Measurements from ENCODE around the gene OR2V2. TPM values are rescaled to one million over a fixed set of nuclear protein-coding genes. Genes with fewer than 3 reads are reported as not detected.
"Not testable (repeated sequence)": the region's sequence is repeated elsewhere in the genome, so short reads cannot be mapped to it uniquely, and the experiment has no call there.

OR2V2 gene
- total RNA-seq, 2 experiments from 2014 or later: not detected

DNA sequence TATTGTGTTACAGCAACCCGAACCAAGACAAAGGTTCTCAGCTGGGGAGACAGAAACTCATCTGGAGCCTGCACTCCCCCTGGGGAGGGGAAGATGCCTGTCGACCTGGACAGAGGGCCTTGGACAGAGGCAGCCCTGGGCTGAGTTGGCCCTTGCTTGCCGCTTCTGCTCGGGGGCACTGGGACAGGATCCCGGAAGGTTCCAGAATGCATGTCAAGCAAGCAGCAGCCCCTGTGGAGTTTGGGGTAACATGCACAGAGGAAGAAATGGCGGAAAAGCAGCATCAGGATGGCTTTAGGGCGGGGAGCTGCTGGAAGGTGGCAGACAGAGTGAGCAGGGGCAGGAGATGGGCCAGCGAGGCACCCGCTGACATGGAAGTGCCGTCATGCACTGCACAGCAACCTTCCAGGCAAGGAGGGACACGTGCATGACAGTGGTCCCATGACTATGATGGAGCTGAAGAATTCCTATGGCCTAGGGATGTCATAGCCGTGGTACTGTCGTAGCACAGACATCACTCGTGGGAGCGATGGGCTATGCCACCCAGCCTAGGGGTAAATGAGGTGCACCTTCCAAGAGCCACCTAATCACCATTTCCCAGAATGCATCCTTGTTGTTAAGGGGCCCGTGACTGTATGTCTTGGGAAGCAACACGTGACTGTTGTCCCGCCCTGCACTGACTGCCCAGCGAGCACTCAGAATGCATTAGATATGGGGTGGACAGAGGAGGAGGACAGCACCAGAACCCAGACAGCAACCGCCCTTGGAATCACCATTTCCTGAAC lies 42.6 kb upstream of the OR2V2 start:
- H3K27me3 ChIP-seq (ENCODE audit: control insufficient read depth in 1 of 2, insufficient read depth in 2 of 2, low read length in 2 of 2): peaks cover 38 to 60% of the 10 kb centered on the region in 2 experiments
- Mint-ChIP-seq H3K27me3 (peaks cover 66% of the 10 kb centered on the region), H3K4me1 (ENCODE audit: low read depth) (peaks cover 13% of the 10 kb centered on the region)
- H3K4me3 Mint-ChIP-seq; H3K36me3 ChIP-seq (ENCODE audit: insufficient read depth, low read length); H3K36me3 Mint-ChIP-seq (ENCODE audit: low read depth); POLR2A ChIA-PET; H3K27ac ChIP-seq (ENCODE audit: low read depth in 1 of 2, low read length in 2 of 2); ATAC-seq (ENCODE audit: poor library complexity); H3K9me3 Mint-ChIP-seq; CTCF ChIA-PET; H3K27ac Mint-ChIP-seq; DNase-seq; H3K4me3 ChIP-seq (ENCODE audit: low read length); H3K4me1 ChIP-seq (ENCODE audit: insufficient read depth, low read length); intact Hi-C loops (cut with DNase I, micrococcal nuclease): not testable (repeated sequence)
- peaks cover 0 to 13% of the 10 kb centered on the region in 2 experiments for H3K9me3 ChIP-seq (ENCODE audit: control insufficient read depth in 1 of 2, insufficient read depth in 1 of 2, low read length in 2 of 2)

DNA sequence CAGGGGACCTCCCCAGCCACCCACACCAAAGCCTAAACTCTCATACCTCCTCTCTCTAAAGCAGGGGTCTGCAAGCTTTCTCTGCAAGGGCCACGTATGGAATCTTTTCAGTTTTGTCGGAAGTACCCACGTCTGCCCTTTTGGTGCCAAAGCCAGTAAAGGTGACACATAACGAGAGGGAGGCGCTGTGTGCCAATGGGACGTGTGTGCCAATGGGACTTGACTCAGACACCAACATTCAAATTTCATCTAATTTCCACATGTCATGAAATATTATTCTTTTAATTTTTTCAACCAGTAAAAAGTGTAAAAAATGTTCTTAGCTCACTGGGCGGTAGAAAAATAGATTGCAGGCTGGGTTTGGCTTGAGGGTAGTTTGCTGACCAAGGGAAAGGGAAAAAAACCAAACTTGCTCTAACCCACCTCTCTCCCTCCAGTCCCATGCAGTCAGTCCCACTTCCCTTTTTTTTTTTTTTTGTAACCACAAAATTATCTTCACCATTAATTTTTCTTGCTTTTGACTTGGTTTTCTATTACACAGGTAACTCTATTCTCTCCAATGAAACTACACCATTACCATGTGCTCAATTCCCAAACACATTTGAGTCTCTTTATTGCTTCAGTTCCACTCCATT lies 41.9 kb upstream of the OR2V2 start:
- no peak for ATAC-seq (ENCODE audit: poor library complexity)
- Histone ChIP-seq H3K27ac (ENCODE audit: low read depth in 1 of 2, low read length in 2 of 2) (no peak overlapping the region), H3K36me3 (ENCODE audit: insufficient read depth, low read length) (no peaks in the 10 kb centered on the region), H3K4me3 (ENCODE audit: low read length) (no peak overlapping the region), H3K4me1 (ENCODE audit: insufficient read depth, low read length) (peaks cover 4% of the 10 kb centered on the region), H3K9me3 (ENCODE audit: control insufficient read depth in 1 of 2, insufficient read depth in 1 of 2, low read length in 2 of 2) (peaks cover 0 to 7% of the 10 kb centered on the region in 2 experiments), H3K27me3 (ENCODE audit: control insufficient read depth in 1 of 2, insufficient read depth in 2 of 2, low read length in 2 of 2) (peaks cover 39 to 59% of the 10 kb centered on the region in 2 experiments)
- peak overlapping the region; percentile 34 for H3K4me3 Mint-ChIP-seq
- no peak overlapping the region for H3K27ac Mint-ChIP-seq
- peaks cover 8% of the 10 kb centered on the region for H3K4me1 Mint-ChIP-seq (ENCODE audit: low read depth)
- CTCF ChIA-PET: no interaction called here
- TF ChIP-seq, protein P1, sequence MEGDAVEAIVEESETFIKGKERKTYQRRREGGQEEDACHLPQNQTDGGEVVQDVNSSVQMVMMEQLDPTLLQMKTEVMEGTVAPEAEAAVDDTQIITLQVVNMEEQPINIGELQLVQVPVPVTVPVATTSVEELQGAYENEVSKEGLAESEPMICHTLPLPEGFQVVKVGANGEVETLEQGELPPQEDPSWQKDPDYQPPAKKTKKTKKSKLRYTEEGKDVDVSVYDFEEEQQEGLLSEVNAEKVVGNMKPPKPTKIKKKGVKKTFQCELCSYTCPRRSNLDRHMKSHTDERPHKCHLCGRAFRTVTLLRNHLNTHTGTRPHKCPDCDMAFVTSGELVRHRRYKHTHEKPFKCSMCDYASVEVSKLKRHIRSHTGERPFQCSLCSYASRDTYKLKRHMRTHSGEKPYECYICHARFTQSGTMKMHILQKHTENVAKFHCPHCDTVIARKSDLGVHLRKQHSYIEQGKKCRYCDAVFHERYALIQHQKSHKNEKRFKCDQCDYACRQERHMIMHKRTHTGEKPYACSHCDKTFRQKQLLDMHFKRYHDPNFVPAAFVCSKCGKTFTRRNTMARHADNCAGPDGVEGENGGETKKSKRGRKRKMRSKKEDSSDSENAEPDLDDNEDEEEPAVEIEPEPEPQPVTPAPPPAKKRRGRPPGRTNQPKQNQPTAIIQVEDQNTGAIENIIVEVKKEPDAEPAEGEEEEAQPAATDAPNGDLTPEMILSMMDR (IDR thresholded peaks at IDR 0.05): no peak
- H3K27me3 Mint-ChIP-seq: peaks cover 67% of the 10 kb centered on the region
- POLR2A ChIA-PET: no interaction called here
- intact Hi-C loops (cut with DNase I, micrococcal nuclease): no loop called here
- no peaks in the 10 kb centered on the region for H3K9me3 Mint-ChIP-seq
- DNase-seq: no peak
- H3K36me3 Mint-ChIP-seq (ENCODE audit: low read depth): no peaks in the 10 kb centered on the region

DNA sequence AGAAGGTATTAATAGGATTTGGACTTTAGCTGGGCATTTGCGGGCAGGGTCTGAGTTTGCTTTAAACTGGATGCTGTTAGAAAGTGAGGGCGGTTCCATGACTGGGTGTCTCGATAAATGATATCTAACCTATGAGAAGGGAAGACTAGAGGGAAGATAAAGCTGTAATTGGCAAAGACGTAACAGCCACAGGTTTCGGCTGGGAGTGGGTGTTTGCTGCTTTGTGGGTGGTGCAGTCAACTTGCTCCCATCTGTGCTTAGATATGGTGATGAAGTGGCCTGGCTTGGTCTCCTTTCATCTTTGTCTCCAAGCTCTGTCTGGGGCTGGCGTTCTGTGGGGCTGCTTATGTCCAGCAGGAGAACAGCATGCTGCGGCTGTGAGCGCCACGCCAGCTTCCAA lies 39.7 kb upstream of the OR2V2 start:
- CTCF ChIA-PET: no interaction called here

More for the DNA sequence above, 39.7 kb upstream of the OR2V2 start:
- no peak overlapping the region for H3K27ac ChIP-seq (ENCODE audit: low read depth in 1 of 2, low read length in 2 of 2)
- no peak for DNase-seq
- no peak for ATAC-seq (ENCODE audit: poor library complexity)
- no peak overlapping the region for H3K27ac Mint-ChIP-seq
- H3K36me3 Mint-ChIP-seq (ENCODE audit: low read depth): no peaks in the 10 kb centered on the region
- peaks cover 8% of the 10 kb centered on the region for H3K4me1 Mint-ChIP-seq (ENCODE audit: low read depth)
- H3K4me3 Mint-ChIP-seq: no peak overlapping the region
- no peaks in the 10 kb centered on the region for H3K36me3 ChIP-seq (ENCODE audit: insufficient read depth, low read length)
- H3K9me3 ChIP-seq (ENCODE audit: control insufficient read depth in 1 of 2, insufficient read depth in 1 of 2, low read length in 2 of 2): peaks cover 0 to 7% of the 10 kb centered on the region in 2 experiments
- peaks cover 4% of the 10 kb centered on the region for H3K4me1 ChIP-seq (ENCODE audit: insufficient read depth, low read length)
- peaks cover 41 to 79% of the 10 kb centered on the region in 2 experiments for H3K27me3 ChIP-seq (ENCODE audit: control insufficient read depth in 1 of 2, insufficient read depth in 2 of 2, low read length in 2 of 2)
- POLR2A ChIA-PET: no interaction called here
- no peaks in the 10 kb centered on the region for H3K9me3 Mint-ChIP-seq
- intact Hi-C loops (cut with DNase I, micrococcal nuclease): no loop called here
- H3K4me3 ChIP-seq (ENCODE audit: low read length): no peak overlapping the region
- TF ChIP-seq, protein P1 (IDR thresholded peaks at IDR 0.05): no peak
- H3K27me3 Mint-ChIP-seq: peaks cover 89% of the 10 kb centered on the region
